ENCODE results near the gene PDIA6. TPM values are rescaled to one million over a fixed set of nuclear protein-coding genes. Genes with fewer than 3 reads are reported as not detected.

The PDIA6 gene
- total and polyA plus RNA-seq, 2 of the 4 experiments (the other 2 are of a cell fraction): 204 to 349 TPM

- BruUV-seq (replicated peaks): no TSS peak
- ChIA-PET POLR2A (ENCODE audit: unreplicated experiment) (no interaction called here), CTCF (interaction anchor here (2.6 kb wide), 1 partner anchor 292 kb away, joined by 35 read pairs; no protein-coding TSS in a partner anchor)
- Histone ChIP-seq H3K4me2 (ENCODE audit: low read depth, low read length) (no peak overlapping the region), H3K4ac (ENCODE audit: low read depth, low read length) (no peak overlapping the region), H3K79me1 (ENCODE audit: low read depth in 1 of 2, low read length in 2 of 2) (no peaks in the 10 kb centered on the region), H3K27me3 (ENCODE audit: control insufficient read depth, insufficient read depth, low read length) (peaks cover 44% of the 10 kb centered on the region), H3K27ac (ENCODE audit: insufficient read depth, low read length) (no peak overlapping the region), H3K9ac (ENCODE audit: low read depth, low read length) (no peak overlapping the region), H3K4me1 (ENCODE audit: control insufficient read depth, insufficient read depth, low read length) (no peaks in the 10 kb centered on the region), H2BK20ac (ENCODE audit: low read depth, low read length) (no peak overlapping the region), H3K14ac (replicated peaks; ENCODE audit: low read depth, low read length) (no peak overlapping the region), H3K56ac (ENCODE audit: extremely low read depth, insufficient read depth, low read length) (no peak overlapping the region), H2BK120ac (ENCODE audit: low read depth, low read length) (no peak overlapping the region), H3K36me3 (ENCODE audit: control insufficient read depth, insufficient read depth, low read length) (no peaks in the 10 kb centered on the region), H3K4me3 (ENCODE audit: insufficient read depth, low read depth, low read length) (no peak overlapping the region), H2BK5ac (ENCODE audit: low read depth, low read length, poor library complexity, severe bottlenecking) (no peak overlapping the region), H3K9me1 (ENCODE audit: insufficient read depth, low read length) (no peaks in the 10 kb centered on the region), H4K20me1 (ENCODE audit: insufficient read depth, low read length) (no peaks in the 10 kb centered on the region), H3K18ac (ENCODE audit: low read depth, low read length) (no peak overlapping the region), H2AFZ (replicated peaks; ENCODE audit: low read length, poor library complexity) (no peak overlapping the region), H4K91ac (ENCODE audit: insufficient read depth, low read depth, low read length) (no peak overlapping the region), H2AK9ac (replicated peaks; ENCODE audit: low read depth, low read length, poor library complexity) (no peak overlapping the region), H4K5ac (ENCODE audit: low read depth, low read length) (no peak overlapping the region), H2AK5ac (ENCODE audit: low read depth, low read length) (no peak overlapping the region), H4K8ac (ENCODE audit: low read depth in 2 of 2, low read length in 2 of 2) (no peak overlapping the region), H3K23ac (ENCODE audit: low read depth, low read length) (no peak overlapping the region), H3K9me3 (ENCODE audit: control insufficient read depth, insufficient read depth, low read length) (no peaks in the 10 kb centered on the region), H2BK15ac (ENCODE audit: low read depth, low read length) (no peak overlapping the region)
- DNase-seq: no peak
- ATAC-seq (ENCODE audit: low read depth): no peak
- no peak for TF ChIP-seq RFX5 (IDR thresholded peaks at IDR 0.05; ENCODE audit: low read depth, low read length)
- TF ChIP-seq MAFK (IDR thresholded peaks at IDR 0.05; ENCODE audit: low read depth, low read length): no peak
- TF ChIP-seq RAD21 (IDR thresholded peaks at IDR 0.05; ENCODE audit: low read length): no peak
- TF ChIP-seq MAZ (IDR thresholded peaks at IDR 0.05; ENCODE audit: borderline replicate concordance, low read depth, low read length): no peak
- no peak for TF ChIP-seq MXI1 (IDR thresholded peaks at IDR 0.05; ENCODE audit: borderline replicate concordance, low read depth, low read length)
- TF ChIP-seq CTCF (conservative IDR thresholded peaks at IDR 0.05; ENCODE audit: low read depth, low read length): no peak
- no peak for TF ChIP-seq SMC3 (IDR thresholded peaks at IDR 0.05; ENCODE audit: low read depth, low read length)
- TF ChIP-seq POLR2A (IDR thresholded peaks at IDR 0.05; ENCODE audit: low read depth, low read length): no peak
- dilution Hi-C loops (cut with HindIII; ENCODE audit: low sequenced_read_pairs, unreplicated experiment) (no loop called here), intact Hi-C loops (cut with micrococcal nuclease) (loop anchor here (5.0 to 10.0 kb wide), 2 partner anchors 82 to 615 kb away; partner anchors contain the start of gene KCNF1), in situ Hi-C loops (cut with MboI; ENCODE audit: low sequenced_read_pairs) (loop anchor here (10.0 kb wide), 2 partner anchors 615 to 755 kb away; no protein-coding TSS in a partner anchor)
- WGBS, 2 experiments (ENCODE audit: extremely low coverage in 2 of 2, insufficient read length in 1 of 2): 88% methylated on average over 4 of the region's 8 CpGs; no CpG with 5 or more reads in 1 of the 2 experiments
Observed at GRCh38 chr2:10830203-10830602, 17.6 kb upstream of the PDIA6 start.
